Neural cell (in vitro differentiated cells): ENCODE data around the gene CELF4. TPM values are rescaled to one million over a fixed set of nuclear protein-coding genes. Genes with fewer than 3 reads are reported as not detected.

Experiments
- H2AFZ ChIP-seq: fragments of 200-600, 300-800 bp; sonication (generic), shearing (Covaris generic); 2 replicates; pipeline ENCODE4 v1.6.0; 2014; ENCODE audit warnings: low read depth, mild to moderate bottlenecking, antibody characterized with exemption, low read length, moderate library complexity
- H3F3A ChIP-seq: fragments of 200-600 bp; shearing (Covaris generic); 2 replicates; pipeline ENCODE4 v1.6.1; 2016; ENCODE audit warnings: mild to moderate bottlenecking, moderate library complexity, mixed read lengths, antibody characterized with exemption, low read length; ENCODE audit not compliant: insufficient read depth, poor library complexity, severe bottlenecking
- H3K27ac ChIP-seq: fragments of 200-600, 300-800 bp; sonication (generic), shearing (Covaris generic); 2 replicates; pipeline ENCODE4 v1.5.1; 2014; ENCODE audit warnings: mild to moderate bottlenecking, low read length, moderate library complexity
- H3K27me3 ChIP-seq: fragments of 300-800, 200-600 bp; sonication (generic), shearing (Covaris generic); 2 replicates; pipeline ENCODE4 v1.6.0; 2014; ENCODE audit warnings: mild to moderate bottlenecking, low read depth, low read length, moderate library complexity; ENCODE audit not compliant: insufficient read depth
- H3K36me3 ChIP-seq: fragments of 300-800, 200-600 bp; sonication (generic), shearing (Covaris generic); 2 replicates; pipeline ENCODE4 v1.5.1; 2014; ENCODE audit warnings: mild to moderate bottlenecking, antibody characterized with exemption, low read length, moderate library complexity; ENCODE audit not compliant: insufficient read depth
- H3K4me2 ChIP-seq: fragments of 300-800, 200-600 bp; sonication (generic), shearing (Covaris generic); 2 replicates; pipeline ENCODE4 v1.6.0; 2014; ENCODE audit warnings: mild to moderate bottlenecking, low read length
- H3K4me3 ChIP-seq: fragments of 300-800, 200-600 bp; sonication (generic), shearing (Covaris generic); 2 replicates; pipeline ENCODE4 v1.5.1; 2014; ENCODE audit warnings: mild to moderate bottlenecking, low read length, moderate library complexity
- H3K79me2 ChIP-seq: fragments of 200-600 bp; shearing (Covaris generic); replicated peaks from 2 replicates; pipeline ENCODE4 v1.6.0; 2014; ENCODE audit warnings: mild to moderate bottlenecking, low read length, moderate library complexity; ENCODE audit not compliant: insufficient read depth
- H3K9ac ChIP-seq: fragments of 300-800, 200-600 bp; sonication (generic), shearing (Covaris generic); 2 replicates; pipeline ENCODE4 v1.6.1; 2016; ENCODE audit warnings: mild to moderate bottlenecking, low read length, mixed read lengths
- H3K9me2 ChIP-seq: fragments of 200-600 bp; shearing (Covaris generic); 2 replicates; pipeline ENCODE4 v1.6.1; 2016; ENCODE audit warnings: mild to moderate bottlenecking, low read length, mixed read lengths; ENCODE audit not compliant: insufficient read depth
- H3K9me3 ChIP-seq: fragments of 200-600, 300-800 bp; sonication (generic), shearing (Covaris generic); 2 replicates; pipeline ENCODE4 v1.6.1; 2016; ENCODE audit warnings: mild to moderate bottlenecking, mixed run types, low read length, moderate library complexity, mixed read lengths
- H4K20me1 ChIP-seq: fragments of 200-600 bp; shearing (Covaris generic); 2 replicates; pipeline ENCODE4 v1.6.1; 2016; ENCODE audit warnings: mild to moderate bottlenecking, mixed run types; ENCODE audit not compliant: insufficient read depth
- CTCF ChIP-seq: fragments of 450-650 bp; IDR thresholded peaks from 2 replicates; pipeline ENCODE4 v1.5.1; 2014; ENCODE audit warnings: antibody characterized with exemption, mild to moderate bottlenecking, moderate library complexity; ENCODE audit not compliant: poor library complexity, severe bottlenecking
- EP300 ChIP-seq: fragments of 450-650 bp; conservative IDR thresholded peaks from 2 replicates; pipeline ENCODE4 v1.6.1; 2014; ENCODE audit warnings: antibody characterized with exemption, mild to moderate bottlenecking, moderate library complexity; ENCODE audit not compliant: poor library complexity, severe bottlenecking
- EZH2 ChIP-seq: fragments of 200-600, 300-800 bp; shearing (Covaris generic), sonication (generic); IDR thresholded peaks from 2 replicates; pipeline ENCODE4 v1.6.1; 2014; ENCODE audit warnings: antibody characterized with exemption, low read length, borderline replicate concordance, mild to moderate bottlenecking; ENCODE audit not compliant: insufficient read depth, poor library complexity, severe bottlenecking
- MXI1 ChIP-seq: fragments of 450-650 bp; conservative IDR thresholded peaks from 2 replicates; pipeline ENCODE4 v1.6.1; 2014; ENCODE audit warnings: antibody characterized with exemption, mild to moderate bottlenecking; ENCODE audit not compliant: poor library complexity, severe bottlenecking
- POLR2AphosphoS5 ChIP-seq: IDR thresholded peaks from 2 replicates; pipeline ENCODE4 v1.6.1; 2012
- RAD21 ChIP-seq: fragments of 450-650 bp; conservative IDR thresholded peaks from 2 replicates; pipeline ENCODE4 v1.6.1; 2014; ENCODE audit warnings: antibody characterized with exemption, mild to moderate bottlenecking, moderate library complexity
- REST ChIP-seq: IDR thresholded peaks from 2 replicates; pipeline ENCODE4 v1.6.1; 2012; ENCODE audit warnings: borderline replicate concordance
- SMC3 ChIP-seq: fragments of 450-650 bp; conservative IDR thresholded peaks from 2 replicates; pipeline ENCODE4 v1.6.1; 2014; ENCODE audit warnings: antibody characterized with exemption, mild to moderate bottlenecking, moderate library complexity; ENCODE audit not compliant: poor library complexity
- TAF1 ChIP-seq: IDR thresholded peaks from 2 replicates; pipeline ENCODE4 v1.6.1; 2012; ENCODE audit warnings: low read depth
- polyA plus RNA-seq: library from polyadenylated mRNA; depleted of rRNA; stranded (reverse); fragments of >200 nt; gene quantifications from 2 replicates; pipeline ENCODE4 v1.2.3, GENCODE V29; 2014

CELF4 gene
- polyA plus RNA-seq, 1 donor from 2014 or later, result 191 TPM

GRCh38 chr18:37276111-37276890 lies 289.3 kb downstream of the CELF4 start:
- Histone ChIP-seq H3K4me2 (no peak overlapping the region), H3K79me2 (no peaks in the 10 kb centered on the region), H3K27ac (no peak overlapping the region), H3K9ac (no peak overlapping the region), H3K9me2 (no peaks in the 10 kb centered on the region), H3K27me3 (no peaks in the 10 kb centered on the region), H4K20me1 (no peaks in the 10 kb centered on the region), H3K36me3 (peaks cover 13% of the 10 kb centered on the region), H2AFZ (no peak overlapping the region), H3F3A (no peaks in the 10 kb centered on the region), H3K4me3 (no peak overlapping the region), H3K9me3 (no peaks in the 10 kb centered on the region)
- no peak for TF ChIP-seq CTCF
- no peak for TF ChIP-seq TAF1
- TF ChIP-seq POLR2AphosphoS5, result no peak
- no peak for TF ChIP-seq REST
- TF ChIP-seq MXI1, result no peak
- no peak for TF ChIP-seq RAD21
- no peak for TF ChIP-seq SMC3
- TF ChIP-seq EP300, result no peak
- TF ChIP-seq EZH2, result no peak

DNA sequence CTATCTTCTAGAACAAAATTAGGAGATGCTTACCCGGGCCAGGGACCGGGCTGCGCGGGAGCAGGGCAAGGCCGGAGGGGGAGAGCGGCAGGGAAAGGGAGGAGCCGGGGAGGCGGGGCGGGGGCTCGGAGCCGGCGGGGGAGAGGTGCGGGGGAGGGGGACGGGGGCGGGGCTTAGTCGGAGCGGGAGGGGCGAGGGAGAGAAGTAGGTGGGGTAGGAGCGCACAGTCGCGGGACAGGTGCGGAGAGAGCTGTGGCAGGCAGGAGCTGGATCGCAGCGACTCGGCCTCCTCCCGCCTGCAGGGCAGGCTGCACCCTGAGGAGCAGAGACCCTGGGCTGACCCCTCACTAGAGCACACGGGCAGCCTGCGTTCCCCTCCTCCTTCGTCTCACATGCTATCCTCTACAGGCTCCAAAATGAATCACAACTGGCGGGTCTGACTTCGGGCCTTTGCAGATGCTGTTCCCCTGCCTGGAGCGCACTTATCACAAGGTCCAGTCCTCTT lies 290.3 kb downstream of the CELF4 start:
- H3F3A ChIP-seq, result no peaks in the 10 kb centered on the region
- H3K36me3 ChIP-seq, result peaks cover 18% of the 10 kb centered on the region
- H3K27ac ChIP-seq, result no peak overlapping the region
- H3K9ac ChIP-seq, result no peak overlapping the region
- no peaks in the 10 kb centered on the region for H3K27me3 ChIP-seq
- no peaks in the 10 kb centered on the region for H3K79me2 ChIP-seq
- no peak overlapping the region for H2AFZ ChIP-seq
- H4K20me1 ChIP-seq, result no peaks in the 10 kb centered on the region
- H3K9me3 ChIP-seq, result no peaks in the 10 kb centered on the region
- H3K4me3 ChIP-seq, result no peak overlapping the region
- no peaks in the 10 kb centered on the region for H3K9me2 ChIP-seq
- no peak overlapping the region for H3K4me2 ChIP-seq
- TF ChIP-seq MXI1 (no peak), EZH2 (no peak), TAF1 (no peak), CTCF (no peak), RAD21 (no peak), REST (no peak), SMC3 (no peak), POLR2AphosphoS5 (no peak), EP300 (no peak)
